IMR-90 (cell line): ENCODE results near the gene ZC3H8. TPM values are rescaled to one million over a fixed set of nuclear protein-coding genes. Genes with fewer than 3 reads are reported as not detected.

Source experiments
- ATAC-seq: fragments of 200-7000 bp; cut with Tn5 transposase; 2 replicates; pipeline ENCODE4 v1.9.1; 2020; ENCODE audit warnings: low read depth, mild to moderate bottlenecking, moderate library complexity
- BruUV-seq: library from RNA; stranded (reverse); fragments of 400-500 nt; replicated peaks from 2 replicates; lab custom pipeline; 2021; lab: Mats Ljungman, UMichigan
- CTCF ChIA-PET: fragments of 300-600 bp; formaldehyde crosslinking; extraction: SDS; loops from one replicate; lab custom pipeline; 2021; ENCODE audit warnings: antibody characterized with exemption; lab: Yijun Ruan, JAX
- POLR2A ChIA-PET: fragments of 300-600 bp; sonication (Branson Sonifier 250); formaldehyde crosslinking; loops from one replicate; lab custom pipeline; 2022; ENCODE audit warnings: antibody characterized with exemption; ENCODE audit not compliant: unreplicated experiment; lab: Charles Lee
- DNase-seq: peaks from one replicate; pipeline ENCODE4 v3.0.0; 2013
- H2AFZ ChIP-seq: replicated peaks from 2 replicates; pipeline ENCODE3; 2013; ENCODE audit warnings: low read length, mild to moderate bottlenecking; ENCODE audit not compliant: poor library complexity
- H2AK5ac ChIP-seq: 2 replicates; pipeline ENCODE4 v1.6.1; 2013; ENCODE audit warnings: low read depth, low read length, inconsistent platforms
- H2AK9ac ChIP-seq: replicated peaks from 2 replicates; pipeline ENCODE3; 2013; ENCODE audit warnings: mild to moderate bottlenecking, low read depth, low read length, moderate library complexity; ENCODE audit not compliant: poor library complexity
- H2BK120ac ChIP-seq: 2 replicates; pipeline ENCODE4 v1.6.1; 2013; ENCODE audit warnings: low read depth, low read length, inconsistent platforms
- H2BK15ac ChIP-seq: 3 replicates; pipeline ENCODE4 v1.6.1; 2013; ENCODE audit warnings: low read depth, low read length, inconsistent platforms
- H2BK20ac ChIP-seq: 2 replicates; pipeline ENCODE4 v1.6.1; 2013; ENCODE audit warnings: low read depth, mild to moderate bottlenecking, inconsistent platforms, low read length, moderate library complexity
- H2BK5ac ChIP-seq: 2 replicates; pipeline ENCODE4 v1.6.1; 2013; ENCODE audit warnings: mild to moderate bottlenecking, low read depth, low read length, inconsistent platforms; ENCODE audit not compliant: poor library complexity, severe bottlenecking
- H3K14ac ChIP-seq: replicated peaks from 2 replicates; pipeline ENCODE4 v1.6.1; 2013; ENCODE audit warnings: low read depth, low read length, inconsistent platforms
- H3K18ac ChIP-seq: 2 replicates; pipeline ENCODE4 v1.6.1; 2013; ENCODE audit warnings: low read depth, low read length, control low read depth
- H3K23ac ChIP-seq: 2 replicates; pipeline ENCODE4 v1.6.1; 2013; ENCODE audit warnings: low read depth, low read length, inconsistent platforms
- H3K27ac ChIP-seq: 2 replicates; pipeline ENCODE4 v1.5.1; 2013; ENCODE audit warnings: mild to moderate bottlenecking, control low read depth, low read length; ENCODE audit not compliant: insufficient read depth
- H3K27me3 ChIP-seq: 2 replicates; pipeline ENCODE4 v1.6.1; 2013; ENCODE audit warnings: low read length; ENCODE audit not compliant: control insufficient read depth, insufficient read depth
- H3K36me3 ChIP-seq: 2 replicates; pipeline ENCODE4 v1.6.1; 2013; ENCODE audit warnings: low read length, mixed read lengths; ENCODE audit not compliant: control insufficient read depth, insufficient read depth
- H3K4ac ChIP-seq: 2 replicates; pipeline ENCODE4 v1.6.1; 2013; ENCODE audit warnings: low read depth, low read length, inconsistent platforms
- H3K4me1 ChIP-seq: 2 replicates; pipeline ENCODE4 v1.6.1; 2013; ENCODE audit warnings: low read length, mixed read lengths; ENCODE audit not compliant: control insufficient read depth, insufficient read depth
- H3K4me2 ChIP-seq: 2 replicates; pipeline ENCODE4 v1.6.1; 2013; ENCODE audit warnings: low read depth, mild to moderate bottlenecking, control low read depth, low read length, moderate library complexity
- H3K4me3 ChIP-seq: 2 replicates; pipeline ENCODE4 v1.5.1; 2013; ENCODE audit warnings: low read depth, mild to moderate bottlenecking, control low read depth, low read length, moderate library complexity; ENCODE audit not compliant: insufficient read depth
- H3K56ac ChIP-seq: 2 replicates; pipeline ENCODE4 v1.6.1; 2013; ENCODE audit warnings: low read length, inconsistent platforms; ENCODE audit not compliant: insufficient read depth; ENCODE audit errors: extremely low read depth
- H3K79me1 ChIP-seq, 2 experiments: 2 replicates each; pipeline ENCODE4 v1.6.1; 2013; ENCODE audit warnings: low read length in 2 of 2, inconsistent platforms in 1 of 2, low read depth in 1 of 2
- H3K9ac ChIP-seq: 2 replicates; pipeline ENCODE4 v1.6.1; 2013; ENCODE audit warnings: low read depth, low read length, control low read depth
- H3K9me1 ChIP-seq: 2 replicates; pipeline ENCODE4 v1.6.1; 2013; ENCODE audit warnings: low read length, inconsistent platforms; ENCODE audit not compliant: insufficient read depth
- H3K9me3 ChIP-seq: 2 replicates; pipeline ENCODE4 v1.6.1; 2013; ENCODE audit warnings: low read length; ENCODE audit not compliant: control insufficient read depth, insufficient read depth
- H4K20me1 ChIP-seq: 2 replicates; pipeline ENCODE4 v1.6.1; 2013; ENCODE audit warnings: low read length, inconsistent platforms; ENCODE audit not compliant: insufficient read depth
- H4K5ac ChIP-seq: 2 replicates; pipeline ENCODE4 v1.6.1; 2013; ENCODE audit warnings: mild to moderate bottlenecking, low read depth, low read length, control low read depth
- H4K8ac ChIP-seq, 2 experiments: 2 replicates each; pipeline ENCODE4 v1.6.1; 2013; ENCODE audit warnings: low read depth in 2 of 2, low read length in 2 of 2, control low read depth in 1 of 2, inconsistent platforms in 1 of 2
- H4K91ac ChIP-seq: 2 replicates; pipeline ENCODE4 v1.6.1; 2013; ENCODE audit warnings: low read depth, low read length, inconsistent platforms; ENCODE audit not compliant: insufficient read depth
- BHLHE40 ChIP-seq: fragments of 150-350 bp; IDR thresholded peaks from 2 replicates; pipeline ENCODE4 v1.6.1; 2016; ENCODE audit warnings: mild to moderate bottlenecking, low read depth, low read length
- CEBPB ChIP-seq: IDR thresholded peaks from 2 replicates; pipeline ENCODE4 v1.6.1; 2012; ENCODE audit warnings: low read depth, low read length, improper control_type of control experiment
- CTCF ChIP-seq: conservative IDR thresholded peaks from 2 replicates; pipeline ENCODE4 v1.5.1; 2012; ENCODE audit warnings: mild to moderate bottlenecking, low read depth, low read length, improper control_type of control experiment
- ELK1 ChIP-seq: fragments of 150-350 bp; IDR thresholded peaks from 2 replicates; pipeline ENCODE4 v1.6.1; 2016; ENCODE audit warnings: low read depth, mild to moderate bottlenecking, low read length, moderate library complexity, borderline replicate concordance
- FOS ChIP-seq: fragments of 150-350 bp; IDR thresholded peaks from 2 replicates; pipeline ENCODE4 v1.6.1; 2016; ENCODE audit warnings: low read depth, low read length
- MAZ ChIP-seq: IDR thresholded peaks from 2 replicates; pipeline ENCODE4 v1.6.1; 2012; ENCODE audit warnings: low read depth, mild to moderate bottlenecking, low read length, improper control_type of control experiment, moderate library complexity, borderline replicate concordance
- MXI1 ChIP-seq: IDR thresholded peaks from 2 replicates; pipeline ENCODE4 v1.6.1; 2012; ENCODE audit warnings: low read depth, mild to moderate bottlenecking, low read length, moderate library complexity, borderline replicate concordance
- NFE2L2 ChIP-seq: fragments of 150-350 bp; IDR thresholded peaks from 2 replicates; pipeline ENCODE4 v1.6.1; 2016; ENCODE audit warnings: low read depth, mild to moderate bottlenecking, low read length
- POLR2A ChIP-seq: IDR thresholded peaks from 2 replicates; pipeline ENCODE4 v1.6.1; 2012; ENCODE audit warnings: mild to moderate bottlenecking, low read depth, low read length
- RAD21 ChIP-seq: IDR thresholded peaks from 2 replicates; pipeline ENCODE4 v1.6.1; 2012; ENCODE audit warnings: low read length, improper control_type of control experiment
- SMC3 ChIP-seq: fragments of 150-350 bp; IDR thresholded peaks from 2 replicates; pipeline ENCODE4 v1.6.1; 2016; ENCODE audit warnings: low read depth, mild to moderate bottlenecking, antibody characterized with exemption, low read length, moderate library complexity
- USF2 ChIP-seq: fragments of 150-350 bp; IDR thresholded peaks from 2 replicates; pipeline ENCODE4 v1.6.1; 2017; ENCODE audit warnings: mild to moderate bottlenecking, antibody characterized with exemption, low read length, low read depth
- WGBS, 2 experiments: methylation state at CpG; one replicate each; pipeline versions ENCODE4 v1.1.5 to v1.1.7; 2013; ENCODE audit warnings: missing lambda C conversion rate in 2 of 2; ENCODE audit not compliant: insufficient read length in 1 of 2; ENCODE audit errors: extremely low coverage in 2 of 2; 5-methylcytosine and 5-hydroxymethylcytosine counted together
- dilution Hi-C: fragments of 300-500 bp; cut with HindIII; formaldehyde crosslinking; loops from one replicate; pipeline ENCODE4 v1.14.3; 2018; ENCODE audit warnings: low sequenced_read_pairs; ENCODE audit not compliant: unreplicated experiment
- in situ Hi-C: fragments of 300-500 bp; cut with MboI; formaldehyde crosslinking; loops from 3 replicates; pipeline ENCODE4 v1.14.3; 2019; ENCODE audit warnings: low sequenced_read_pairs, inconsistent platforms, mixed read lengths
- intact Hi-C: fragments of 100-400 bp; cut with micrococcal nuclease; formaldehyde crosslinking; loops from 2 replicates; pipeline ENCODE4 v1.10.0; 2022
- polyA plus RNA-seq, 3 experiments: library from polyadenylated mRNA; depleted of rRNA; stranded (reverse); fragments of >200 nt; gene quantifications; 2 replicates each; pipeline ENCODE4 v1.2.3, GENCODE V29; 2012; ENCODE audit warnings: low replicate concordance in 1 of 3
- total RNA-seq: library from RNA; depleted of rRNA; stranded (reverse); fragments of >200 nt; gene quantifications from 2 replicates; pipeline ENCODE4 v1.2.3, GENCODE V29; 2012

The ZC3H8 gene
- total and polyA plus RNA-seq, 2 of the 4 experiments (the other 2 are of a cell fraction), result 0.18 to 1.6 TPM

- dilution Hi-C loops (no loop called here), in situ Hi-C loops (no loop called here), intact Hi-C loops (no loop called here)
- no peak overlapping the region for H3K9ac ChIP-seq
- WGBS, 2 experiments, result 92% methylated on average over 2 of the region's 10 CpGs; no CpG with 5 or more reads in 1 of the 2 experiments
- no peak overlapping the region for H3K27ac ChIP-seq
- no peaks in the 10 kb centered on the region; a peak in 1 of 4 replicates for H3K79me1 ChIP-seq
- no peak overlapping the region for H2BK120ac ChIP-seq
- no peak overlapping the region for H2AK5ac ChIP-seq
- no peak overlapping the region for H3K18ac ChIP-seq
- H4K20me1 ChIP-seq, result no peaks in the 10 kb centered on the region
- no peaks in the 10 kb centered on the region for H3K36me3 ChIP-seq
- H2BK20ac ChIP-seq, result no peak overlapping the region
- H3K56ac ChIP-seq, result no peak overlapping the region
- DNase-seq (no peak), ATAC-seq (no peak)
- no peak overlapping the region for H2AK9ac ChIP-seq
- no peak overlapping the region for H3K4me3 ChIP-seq
- BruUV-seq, result no TSS peak
- H2BK15ac ChIP-seq, result no peak overlapping the region
- H2AFZ ChIP-seq, result no peak overlapping the region
- no peak for TF ChIP-seq SMC3
- TF ChIP-seq NFE2L2, result no peak
- TF ChIP-seq POLR2A, result no peak
- TF ChIP-seq RAD21, result no peak
- no peak for TF ChIP-seq BHLHE40
- TF ChIP-seq CEBPB, result no peak
- no peak for TF ChIP-seq ELK1
- no peak for TF ChIP-seq USF2
- TF ChIP-seq MXI1, result no peak
- TF ChIP-seq MAZ, result no peak
- no peak for TF ChIP-seq FOS
- no peak for TF ChIP-seq CTCF
- no peak overlapping the region for H4K5ac ChIP-seq
- H4K8ac ChIP-seq, result no peak overlapping the region
- H3K23ac ChIP-seq, result no peak overlapping the region
- ChIA-PET POLR2A (no interaction called here), CTCF (no interaction called here)
- H3K14ac ChIP-seq, result no peak overlapping the region
- H3K4me2 ChIP-seq, result no peak overlapping the region
- H3K4ac ChIP-seq, result no peak overlapping the region
- H3K27me3 ChIP-seq, result no peaks in the 10 kb centered on the region; the same call in 1 of the 2 replicates
- no peaks in the 10 kb centered on the region for H3K4me1 ChIP-seq
- no peaks in the 10 kb centered on the region for H3K9me1 ChIP-seq
- H3K9me3 ChIP-seq, result no peaks in the 10 kb centered on the region
- no peak overlapping the region for H4K91ac ChIP-seq
- H2BK5ac ChIP-seq, result no peak overlapping the region
Measured at GRCh38 chr2:112168422-112169124, 86.3 kb downstream of the ZC3H8 start.
